Measurements from ENCODE around the gene SCP2.

DNA sequence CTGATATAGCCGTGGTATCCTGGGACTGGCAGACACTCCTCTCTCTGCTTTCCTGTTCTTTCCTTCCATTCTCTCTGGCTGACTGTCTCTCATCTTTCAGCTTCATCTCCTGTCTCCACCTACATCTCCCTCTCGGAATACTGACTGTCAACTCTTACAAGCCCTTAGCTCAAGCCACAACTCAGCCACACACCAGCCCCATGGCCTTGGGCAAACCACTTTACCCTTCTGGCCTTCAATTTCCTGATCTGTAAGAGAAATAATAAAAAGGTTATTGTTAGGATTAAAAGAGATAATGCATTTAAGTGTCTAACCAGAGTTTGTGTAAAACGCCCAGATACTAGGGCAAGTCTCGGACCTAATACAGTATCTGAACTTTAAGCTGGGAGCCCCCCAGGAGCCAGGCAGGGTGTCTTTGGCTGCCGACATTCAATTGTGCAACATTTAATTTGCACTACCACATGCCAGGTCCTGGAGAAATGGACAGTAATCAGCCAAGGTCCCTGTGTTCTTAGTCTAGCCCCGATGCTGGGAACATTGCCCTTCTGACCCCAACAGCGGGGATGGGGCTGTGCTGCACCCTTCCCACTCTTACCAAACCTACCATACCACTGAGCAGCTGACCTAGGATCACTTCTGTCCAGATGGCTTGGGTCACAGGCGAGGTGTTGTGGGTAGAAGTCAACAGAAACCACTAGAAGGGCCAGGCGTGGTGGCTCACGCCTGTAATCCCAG is 10.7 kb upstream of the SCP2 start:
- TF ChIP-seq CTCF (IDR thresholded peaks at IDR 0.05; ENCODE audit: low read depth, low read length, poor library complexity, severe bottlenecking) (no peak), EZH2phosphoT487 (IDR thresholded peaks at IDR 0.05; ENCODE audit: borderline replicate concordance, low read length) (no peak)

All from DOHH2 (cell line).